IPS DF 6.9 (cell line): ENCODE data around the gene WDR1.

Source experiments
- DNase-seq: peaks from one replicate; pipeline ENCODE4 v3.0.0-alpha.2; 2013; ENCODE audit warnings: low read depth, low spot score
- H3K27ac ChIP-seq: one replicate; pipeline ENCODE4 v1.5.1; 2013; ENCODE audit warnings: low read length, control low read depth
- H3K27me3 ChIP-seq: 2 replicates; pipeline ENCODE4 v1.6.1; 2013; ENCODE audit warnings: mild to moderate bottlenecking, low read length; ENCODE audit not compliant: control insufficient read depth, insufficient read depth
- H3K36me3 ChIP-seq: 2 replicates; pipeline ENCODE4 v1.6.1; 2013; ENCODE audit warnings: low read length; ENCODE audit not compliant: control insufficient read depth, insufficient read depth
- H3K4me1 ChIP-seq: 2 replicates; pipeline ENCODE4 v1.6.1; 2013; ENCODE audit warnings: low read length; ENCODE audit not compliant: control insufficient read depth, insufficient read depth
- H3K4me3 ChIP-seq: 2 replicates; pipeline ENCODE4 v1.5.1; 2013; ENCODE audit warnings: mild to moderate bottlenecking, low read length
- H3K9me3 ChIP-seq: 2 replicates; pipeline ENCODE4 v1.6.1; 2013; ENCODE audit warnings: low read length, inconsistent platforms; ENCODE audit not compliant: control insufficient read depth, insufficient read depth
- WGBS: extraction: QIAGEN DNeasy Blood & Tissue Kit; methylation state at CpG from one replicate; pipeline ENCODE4 v1.1.7; 2013; ENCODE audit warnings: mixed read lengths, missing lambda C conversion rate; ENCODE audit not compliant: insufficient read length, insufficient coverage; 5-methylcytosine and 5-hydroxymethylcytosine counted together

The WDR1 gene

DNA sequence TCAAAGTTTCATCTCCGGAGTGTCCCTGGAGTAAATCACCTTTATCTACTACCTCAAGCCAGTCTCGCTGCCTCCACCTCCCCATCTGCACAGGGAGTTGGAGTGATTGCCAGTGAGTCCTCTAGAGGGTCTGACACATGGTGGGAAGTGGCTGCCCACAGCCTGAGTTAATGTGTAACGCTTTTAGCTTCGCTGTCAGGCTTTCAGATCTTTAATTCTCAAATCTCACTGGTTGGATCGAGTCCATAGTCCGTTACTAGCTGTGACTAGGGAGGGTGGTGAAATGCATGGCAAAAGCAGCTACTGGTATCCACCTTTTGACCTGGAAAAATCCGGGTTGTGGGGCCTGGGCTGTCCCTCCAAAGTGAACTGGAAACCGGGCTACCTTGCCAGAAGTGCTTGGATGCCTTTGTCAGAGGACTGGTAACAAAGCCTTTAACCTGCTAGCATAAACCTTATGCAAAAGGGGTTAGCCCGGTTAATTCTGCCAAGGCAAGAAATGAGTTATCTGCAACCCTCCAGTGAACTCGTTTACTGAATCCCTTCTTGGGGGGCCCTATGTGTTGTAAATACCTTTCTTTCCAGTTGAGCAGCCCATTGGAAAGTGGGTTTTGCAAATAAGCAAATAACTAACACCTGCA, 5.1 kb upstream of the WDR1 start:
- no peak overlapping the region for H3K27ac ChIP-seq
- H3K27me3 ChIP-seq = no peaks in the 10 kb centered on the region
- H3K36me3 ChIP-seq = no peaks in the 10 kb centered on the region
- no peaks in the 10 kb centered on the region for H3K9me3 ChIP-seq
- H3K4me1 ChIP-seq = peaks cover 5% of the 10 kb centered on the region; the same call in 1 of the 2 replicates
- WGBS = no CpG with 5 or more reads among the region's 10 CpGs
- no peak for DNase-seq
- no peak overlapping the region for H3K4me3 ChIP-seq

GRCh38 chr4:10120943-10121567, 4.5 kb upstream of the WDR1 start:
- no peaks in the 10 kb centered on the region for H3K9me3 ChIP-seq
- no peak overlapping the region for H3K27ac ChIP-seq
- DNase-seq = no peak
- no CpG with 5 or more reads among the region's 11 CpGs for WGBS
- no peak overlapping the region for H3K4me3 ChIP-seq
- H3K27me3 ChIP-seq = no peaks in the 10 kb centered on the region
- H3K4me1 ChIP-seq = peaks cover 5% of the 10 kb centered on the region; the same call in 1 of the 2 replicates
- no peaks in the 10 kb centered on the region for H3K36me3 ChIP-seq

- DNase-seq = no peak
- peaks cover 5% of the 10 kb centered on the region; the same call in 1 of the 2 replicates for H3K4me1 ChIP-seq
- WGBS = no CpG with 5 or more reads among the region's 7 CpGs
- no peak overlapping the region for H3K4me3 ChIP-seq
- no peaks in the 10 kb centered on the region for H3K9me3 ChIP-seq
- no peaks in the 10 kb centered on the region for H3K27me3 ChIP-seq
- no peak overlapping the region for H3K27ac ChIP-seq
- H3K36me3 ChIP-seq = peaks cover 9% of the 10 kb centered on the region
These were observed 3.2 kb upstream of the WDR1 start for GRCh38 chr4:10119773-10120172.

DNA sequence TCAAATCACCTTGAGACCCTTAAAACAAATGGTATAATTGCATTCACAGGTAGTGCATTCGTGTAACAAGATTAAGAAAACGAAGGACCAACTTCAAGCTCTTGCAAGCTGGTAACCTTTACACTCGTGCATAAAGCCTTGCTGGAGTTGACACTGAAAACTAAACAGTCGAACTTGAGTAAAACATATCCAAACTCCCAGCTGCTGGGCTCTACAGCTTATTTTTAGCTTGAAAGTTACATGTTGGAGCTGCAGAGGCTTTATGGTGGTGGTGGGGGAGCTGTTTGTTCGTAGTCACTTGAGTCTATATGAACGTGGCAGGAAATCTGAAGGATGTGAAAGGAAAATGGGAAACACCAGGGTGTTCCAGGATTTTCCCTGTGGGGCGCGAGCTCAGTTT, 2.7 kb upstream of the WDR1 start:
- peaks cover 5% of the 10 kb centered on the region; the same call in 1 of the 2 replicates for H3K4me1 ChIP-seq
- no peaks in the 10 kb centered on the region for H3K9me3 ChIP-seq
- no CpG with 5 or more reads among the region's 8 CpGs for WGBS
- no peak overlapping the region for H3K4me3 ChIP-seq
- peaks cover 13% of the 10 kb centered on the region for H3K36me3 ChIP-seq
- H3K27ac ChIP-seq = no peak overlapping the region
- H3K27me3 ChIP-seq = no peaks in the 10 kb centered on the region
- no peak for DNase-seq

GRCh38 chr4:10118048-10119004, 1.7 kb upstream of the WDR1 start:
- DNase-seq = no peak
- no peak overlapping the region for H3K27ac ChIP-seq
- H3K27me3 ChIP-seq = no peaks in the 10 kb centered on the region
- peaks cover 3% of the 10 kb centered on the region; the same call in 1 of the 2 replicates for H3K4me1 ChIP-seq
- H3K4me3 ChIP-seq = no peak overlapping the region
- no peaks in the 10 kb centered on the region for H3K9me3 ChIP-seq
- no CpG with 5 or more reads among the region's 21 CpGs for WGBS
- H3K36me3 ChIP-seq = peaks cover 22% of the 10 kb centered on the region

- Histone ChIP-seq H3K9me3 (no peaks in the 10 kb centered on the region), H3K4me1 (peaks cover 4% of the 10 kb centered on the region; the same call in 1 of the 2 replicates), H3K36me3 (peaks cover 28% of the 10 kb centered on the region), H3K27ac (no peak overlapping the region), H3K27me3 (no peaks in the 10 kb centered on the region), H3K4me3 (peak overlapping the region; percentile 48; the same call in 1 of the 2 replicates)
- no CpG with 5 or more reads among the region's 17 CpGs for WGBS
- DNase-seq = no peak
These were observed 904 bp upstream of the WDR1 start for GRCh38 chr4:10117359-10118047.

DNA sequence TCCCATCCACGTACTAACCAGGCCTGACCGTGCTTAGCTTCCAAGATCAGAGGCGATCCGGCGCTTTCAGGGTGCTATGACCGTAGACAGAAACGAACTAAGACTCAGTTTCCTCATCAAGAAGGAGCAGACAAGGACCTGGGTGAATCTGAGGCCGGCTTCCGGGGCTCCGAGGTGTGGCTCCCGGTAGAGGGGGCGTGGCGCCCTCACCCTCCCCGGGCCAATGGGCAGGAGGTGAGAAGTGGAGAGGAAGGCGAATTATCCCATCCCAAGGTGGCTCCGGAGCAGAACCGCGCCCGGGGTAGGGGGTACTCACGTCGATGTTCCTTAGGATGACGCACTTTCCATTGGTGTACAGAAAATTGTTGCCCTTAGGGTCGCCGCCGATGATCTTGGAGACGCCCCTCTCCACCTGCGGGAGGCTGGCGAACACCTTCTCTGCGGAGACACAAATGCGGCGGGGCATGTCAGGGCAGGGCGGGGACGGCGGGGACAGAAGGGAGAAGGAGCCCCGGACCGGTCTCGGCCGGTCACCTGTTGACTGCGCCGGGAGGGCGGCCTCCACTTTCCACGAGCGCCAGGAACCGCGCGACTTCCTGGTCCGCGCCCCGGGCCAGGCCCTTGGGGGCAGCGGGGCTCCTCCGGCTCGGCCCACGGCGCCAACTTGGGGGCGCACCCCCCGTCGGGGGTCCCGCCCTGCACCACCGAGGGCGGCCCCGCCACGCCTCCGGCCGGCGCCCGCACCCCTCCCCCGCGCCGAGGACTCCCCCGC, 616 bp downstream of the WDR1 start:
- peaks cover 10% of the 10 kb centered on the region for H3K4me1 ChIP-seq
- no peak overlapping the region for H3K27ac ChIP-seq
- no peak for DNase-seq
- peak overlapping the region; percentile 96 for H3K4me3 ChIP-seq
- no peaks in the 10 kb centered on the region for H3K27me3 ChIP-seq
- WGBS = no CpG with 5 or more reads among the region's 70 CpGs
- no peaks in the 10 kb centered on the region for H3K9me3 ChIP-seq
- H3K36me3 ChIP-seq = peaks cover 35% of the 10 kb centered on the region

GRCh38 chr4:10115271-10115796, 1.3 kb downstream of the WDR1 start:
- H3K27ac ChIP-seq = no peak overlapping the region
- no CpG with 5 or more reads among the region's 15 CpGs for WGBS
- no peaks in the 10 kb centered on the region for H3K27me3 ChIP-seq
- H3K4me3 ChIP-seq = peak overlapping the region; percentile 96; the same call in 1 of the 2 replicates
- H3K36me3 ChIP-seq = peaks cover 37% of the 10 kb centered on the region
- H3K4me1 ChIP-seq = peaks cover 10% of the 10 kb centered on the region
- no peaks in the 10 kb centered on the region for H3K9me3 ChIP-seq
- no peak for DNase-seq

GRCh38 chr4:10114607-10115006, 2.0 kb downstream of the WDR1 start:
- Histone ChIP-seq H3K4me1 (peaks cover 10% of the 10 kb centered on the region), H3K27ac (no peak overlapping the region), H3K27me3 (no peaks in the 10 kb centered on the region), H3K36me3 (peaks cover 40% of the 10 kb centered on the region), H3K9me3 (no peaks in the 10 kb centered on the region), H3K4me3 (no peak overlapping the region)
- WGBS = no CpG with 5 or more reads among the region's 7 CpGs
- DNase-seq = no peak
